HG02938 (cell line): ENCODE results near the gene SPATS2.

Experiments used
- ATAC-seq: cut with Tn5 transposase; IDR thresholded peaks from one replicate; pipeline ENCODE4 v1.9.1; 2021; ENCODE audit warnings: mild to moderate bottlenecking, moderate library complexity; ENCODE audit not compliant: unreplicated experiment

Gene SPATS2

DNA sequence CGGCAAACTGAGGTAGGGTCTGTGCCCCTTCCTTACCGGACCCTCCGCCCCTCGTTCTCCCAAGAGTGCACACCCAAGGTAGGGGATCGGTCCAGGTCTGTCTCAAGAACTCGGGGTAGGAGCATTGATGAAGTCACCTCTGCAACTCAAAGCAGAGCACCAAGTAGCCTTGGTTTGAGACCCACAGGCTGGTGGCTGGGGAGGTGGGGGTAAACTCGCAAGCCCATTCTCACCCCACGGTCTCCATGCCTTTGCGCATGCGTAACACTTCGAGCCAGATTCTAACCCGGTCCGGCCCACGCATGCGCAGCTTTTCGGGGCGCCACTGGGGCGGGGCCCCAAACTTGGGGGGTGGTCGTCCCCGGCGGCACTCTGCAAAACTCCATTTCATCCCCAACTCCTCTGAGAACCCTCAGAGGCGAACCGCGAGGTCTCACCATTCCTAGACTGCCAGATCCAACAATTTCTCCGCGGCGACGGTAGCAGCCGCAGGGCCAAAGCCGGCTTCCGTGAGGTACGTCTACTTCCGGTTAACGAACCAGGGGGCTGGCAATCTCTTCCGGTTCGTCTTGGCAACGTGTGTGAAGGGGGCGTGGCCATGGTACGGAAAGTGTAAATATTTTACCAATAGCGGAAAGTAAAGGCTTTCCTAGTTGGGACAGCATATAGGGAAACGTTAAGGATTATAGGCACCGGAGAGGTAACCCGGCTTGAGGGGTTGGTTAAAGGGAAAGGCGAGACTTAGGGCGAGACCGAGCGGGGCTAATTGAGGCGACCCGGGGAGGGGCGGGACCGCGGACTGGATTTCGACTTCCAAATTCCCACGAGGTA, 200.6 kb downstream of the SPATS2 start, which contains the start of gene MCRS1:
Gene MCRS1 (minus strand): TSS at position 532 of the 831 bp plus-strand sequence. CDS start 1,411 bp downstream, outside the sequence.
- ATAC-seq = peak; percentile 86

DNA sequence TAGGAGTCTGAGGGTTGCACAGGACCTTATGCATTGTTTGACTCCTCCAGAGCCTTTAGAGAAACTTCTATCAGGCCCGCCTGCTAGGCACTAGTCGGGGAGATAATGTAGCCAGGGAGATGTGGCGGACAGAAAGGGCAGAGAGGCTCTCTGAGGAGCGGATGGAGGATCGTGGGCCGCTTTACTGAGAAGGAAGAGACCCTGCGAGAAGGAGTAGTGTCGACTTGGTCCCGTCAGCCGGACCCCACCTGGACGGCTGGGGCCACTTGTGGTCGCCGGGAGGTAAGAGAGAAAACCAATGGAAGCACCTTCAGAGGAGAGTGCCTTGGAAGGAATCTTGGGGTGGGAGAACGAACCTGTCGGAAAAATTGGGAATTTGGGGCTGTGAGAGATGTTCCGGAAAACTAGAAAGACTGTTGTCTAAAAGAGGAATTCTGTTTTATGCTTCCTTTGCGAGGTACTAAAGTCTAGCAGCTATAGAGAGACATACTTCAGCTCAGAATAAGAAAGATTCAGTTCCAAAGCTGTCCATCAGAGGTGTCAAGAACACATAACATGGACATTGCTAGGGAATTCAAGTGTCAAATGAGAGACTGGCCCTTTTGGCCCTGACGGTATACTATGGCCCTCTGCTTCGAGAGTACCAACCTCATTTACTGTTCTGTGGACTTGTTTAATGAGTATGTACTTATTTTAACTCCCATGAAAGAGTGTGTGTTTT, 201.3 kb downstream of the SPATS2 start:
- peak; percentile 25 for ATAC-seq
